HG03196 (cell line): ENCODE measurements around the gene TAAR8.
"Not testable (repeated sequence)": the region's sequence is repeated elsewhere in the genome, so short reads cannot be mapped to it uniquely, and the experiment has no call there.

Experiments used
- ATAC-seq: cut with Tn5 transposase; IDR thresholded peaks from one replicate; pipeline ENCODE4 v1.9.1; 2021; ENCODE audit not compliant: unreplicated experiment

TAAR8 gene

GRCh38 chr6:132552372-132552771 lies at the start of gene TAAR8:
Gene TAAR8 (plus strand): TSS chr6:132552672. CDS start chr6:132552693, 21 bp downstream.
- ATAC-seq, result no peak

- ATAC-seq, result no peak
These were observed 47.7 kb upstream of the TAAR8 start for GRCh38 chr6:132504757-132505156.

GRCh38 chr6:132505158-132505557 lies 47.3 kb upstream of the TAAR8 start:
- no peak for ATAC-seq

- no peak for ATAC-seq
These were observed 46.0 kb upstream of the TAAR8 start for GRCh38 chr6:132506461-132506860.

- no peak for ATAC-seq
These were observed 45.3 kb upstream of the TAAR8 start for GRCh38 chr6:132506869-132507808.

GRCh38 chr6:132511210-132511830 lies 41.2 kb upstream of the TAAR8 start:
- ATAC-seq, result peak; percentile 25

GRCh38 chr6:132511831-132512220 lies 40.6 kb upstream of the TAAR8 start:
- ATAC-seq, result peak; percentile 23

- ATAC-seq, result no peak
These were observed 40.2 kb upstream of the TAAR8 start for GRCh38 chr6:132512342-132512637.

GRCh38 chr6:132512638-132513632 lies 39.5 kb upstream of the TAAR8 start, which contains the start of gene STX7:
Gene STX7 (minus strand): TSS chr6:132513116. CDS start chr6:132503530, 9,586 bp downstream.
- peak; percentile 86 for ATAC-seq

GRCh38 chr6:132513831-132514545 lies 38.5 kb upstream of the TAAR8 start:
- ATAC-seq, result no peak

GRCh38 chr6:132515386-132515785 lies 37.1 kb upstream of the TAAR8 start:
- no peak for ATAC-seq

- ATAC-seq, result no peak
These were observed 31.5 kb upstream of the TAAR8 start for GRCh38 chr6:132520953-132521352.

- no peak for ATAC-seq
These were observed 27.8 kb upstream of the TAAR8 start for GRCh38 chr6:132524646-132525045.

GRCh38 chr6:132525866-132526265 lies 26.6 kb upstream of the TAAR8 start:
- ATAC-seq, result no peak

GRCh38 chr6:132526461-132526860 lies 26.0 kb upstream of the TAAR8 start:
- ATAC-seq, result no peak

GRCh38 chr6:132527791-132528190 lies 24.7 kb upstream of the TAAR8 start:
- no peak for ATAC-seq

- peak; percentile 87 for ATAC-seq
These were observed 22.0 kb upstream of the TAAR8 start for GRCh38 chr6:132530293-132530974.

- ATAC-seq, result not testable (repeated sequence)
These were observed 17.9 kb upstream of the TAAR8 start for GRCh38 chr6:132534546-132534945.

GRCh38 chr6:132537145-132537544 lies 15.3 kb upstream of the TAAR8 start:
- ATAC-seq, result no peak

GRCh38 chr6:132537977-132538376 lies 14.5 kb upstream of the TAAR8 start, which contains the start of gene TAAR9:
Gene TAAR9 (plus strand): TSS chr6:132538277. CDS start chr6:132538290, 13 bp downstream.
- no peak for ATAC-seq
